ENCODE measurements around the gene CLIP2. TPM values are rescaled to one million over a fixed set of nuclear protein-coding genes. Genes with fewer than 3 reads are reported as not detected.

The CLIP2 gene
- total RNA-seq, 1 donor from 2014 or later: 24.3 TPM

DNA sequence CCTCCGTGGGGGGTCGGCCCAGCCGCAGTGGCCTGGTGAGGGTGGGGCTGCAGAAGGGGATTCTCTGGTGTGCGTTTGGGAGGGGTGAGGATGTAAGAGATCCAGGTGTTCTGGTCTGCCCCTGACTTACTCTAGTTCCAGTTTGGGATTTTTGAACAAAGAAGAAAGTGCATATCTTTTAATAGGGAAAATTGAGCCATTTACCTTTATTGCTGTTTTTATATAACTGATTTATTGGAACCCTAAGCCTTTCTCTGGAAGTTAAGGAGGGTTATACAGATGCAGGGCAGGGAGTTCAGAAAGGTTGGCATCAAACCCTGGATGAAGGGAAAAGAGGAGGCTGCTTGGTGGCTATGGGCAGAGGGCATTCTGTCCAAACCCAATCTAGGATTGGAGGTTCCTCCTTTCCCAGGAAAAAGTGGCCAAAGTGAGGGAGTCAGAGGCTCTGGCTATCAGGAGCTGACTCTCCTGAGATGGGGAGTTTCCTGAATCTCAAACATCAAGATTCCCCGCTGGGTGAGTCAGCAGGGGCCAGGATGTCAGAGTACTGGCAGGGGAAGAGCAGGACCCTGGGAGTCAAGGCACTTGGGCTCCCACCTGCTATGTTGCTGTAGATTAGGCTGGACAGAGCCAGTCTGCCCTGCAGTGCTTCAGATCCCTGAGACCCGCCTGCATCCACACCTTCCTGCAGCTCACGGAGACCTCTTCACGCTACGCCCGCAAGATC lies 67.5 kb downstream of the CLIP2 start:
- intact Hi-C loops (cut with DNase I): no loop called here
- H3K27me3 ChIP-seq: no peaks in the 10 kb centered on the region
- no peak overlapping the region for H3K27ac ChIP-seq
- no peaks in the 10 kb centered on the region for H3K9me3 ChIP-seq
- TF ChIP-seq POLR2A (IDR thresholded peaks at IDR 0.05) (no peak), POLR2AphosphoS5 (IDR thresholded peaks at IDR 0.05; ENCODE audit: insufficient read depth in 1 of 2, low read depth in 1 of 2) (no peak)
- TF ChIP-seq, protein P1, sequence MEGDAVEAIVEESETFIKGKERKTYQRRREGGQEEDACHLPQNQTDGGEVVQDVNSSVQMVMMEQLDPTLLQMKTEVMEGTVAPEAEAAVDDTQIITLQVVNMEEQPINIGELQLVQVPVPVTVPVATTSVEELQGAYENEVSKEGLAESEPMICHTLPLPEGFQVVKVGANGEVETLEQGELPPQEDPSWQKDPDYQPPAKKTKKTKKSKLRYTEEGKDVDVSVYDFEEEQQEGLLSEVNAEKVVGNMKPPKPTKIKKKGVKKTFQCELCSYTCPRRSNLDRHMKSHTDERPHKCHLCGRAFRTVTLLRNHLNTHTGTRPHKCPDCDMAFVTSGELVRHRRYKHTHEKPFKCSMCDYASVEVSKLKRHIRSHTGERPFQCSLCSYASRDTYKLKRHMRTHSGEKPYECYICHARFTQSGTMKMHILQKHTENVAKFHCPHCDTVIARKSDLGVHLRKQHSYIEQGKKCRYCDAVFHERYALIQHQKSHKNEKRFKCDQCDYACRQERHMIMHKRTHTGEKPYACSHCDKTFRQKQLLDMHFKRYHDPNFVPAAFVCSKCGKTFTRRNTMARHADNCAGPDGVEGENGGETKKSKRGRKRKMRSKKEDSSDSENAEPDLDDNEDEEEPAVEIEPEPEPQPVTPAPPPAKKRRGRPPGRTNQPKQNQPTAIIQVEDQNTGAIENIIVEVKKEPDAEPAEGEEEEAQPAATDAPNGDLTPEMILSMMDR (IDR thresholded peaks at IDR 0.05): no peak
- H3K4me3 ChIP-seq: no peak overlapping the region
- H3K36me3 ChIP-seq: peaks cover 0 to 40% of the 10 kb centered on the region in 2 donors
- DNase-seq (ENCODE audit: extremely low spot score in 2 of 2): no peak
- H3K4me1 ChIP-seq: no peaks in the 10 kb centered on the region

DNA sequence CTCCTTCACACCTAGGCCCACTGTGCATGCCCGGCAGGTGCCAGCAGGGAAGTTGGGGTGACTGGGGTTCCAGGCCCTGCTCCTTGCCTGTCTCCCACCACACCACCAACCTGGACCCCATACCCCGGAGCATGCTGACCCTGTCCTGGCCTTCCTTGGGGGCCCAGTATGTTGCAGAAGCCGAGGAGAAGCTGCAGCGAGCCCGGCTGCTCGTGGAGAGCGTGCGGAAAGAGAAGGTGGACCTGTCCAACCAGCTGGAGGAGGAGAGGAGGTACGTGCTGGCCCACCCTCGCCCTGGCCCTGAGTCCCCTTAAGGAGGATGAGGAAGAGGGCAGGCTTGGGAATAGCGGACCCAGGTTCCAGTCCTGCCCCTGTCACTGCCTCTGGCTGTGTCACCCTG lies 70.8 kb downstream of the CLIP2 start:
- Histone ChIP-seq H3K27ac (no peak overlapping the region), H3K4me3 (no peak overlapping the region), H3K27me3 (no peaks in the 10 kb centered on the region), H3K9me3 (no peaks in the 10 kb centered on the region), H3K4me1 (no peaks in the 10 kb centered on the region), H3K36me3 (peaks cover 0 to 32% of the 10 kb centered on the region in 2 donors)
- intact Hi-C loops (cut with DNase I): no loop called here
- no peak for DNase-seq (ENCODE audit: extremely low spot score in 2 of 2)
- TF ChIP-seq, protein P1 (IDR thresholded peaks at IDR 0.05): no peak
- TF ChIP-seq POLR2AphosphoS5 (IDR thresholded peaks at IDR 0.05; ENCODE audit: insufficient read depth in 1 of 2, low read depth in 1 of 2): no peak
- TF ChIP-seq POLR2A (IDR thresholded peaks at IDR 0.05): no peak

DNA sequence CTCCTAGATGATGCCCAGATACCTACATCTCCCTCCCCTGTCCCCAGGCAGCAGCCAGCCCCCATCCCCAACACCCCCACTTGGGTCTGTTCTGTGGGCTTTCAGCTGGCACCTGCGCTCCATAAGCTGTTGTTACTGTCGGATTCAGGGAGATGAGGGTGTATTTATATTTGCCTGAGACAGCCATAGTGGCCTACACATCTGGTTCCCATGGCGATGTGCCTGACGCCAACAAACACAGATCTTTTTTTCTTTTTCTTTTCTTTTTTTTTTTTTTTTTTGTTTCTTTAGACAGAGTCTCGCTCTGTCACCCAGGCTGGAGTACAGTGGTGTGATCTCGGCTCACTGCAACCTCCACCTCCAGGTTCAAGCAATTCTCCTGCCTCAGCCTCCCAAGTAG lies 73.1 kb downstream of the CLIP2 start:
- no peak for DNase-seq (ENCODE audit: extremely low spot score in 2 of 2)
- Histone ChIP-seq H3K9me3 (no peaks in the 10 kb centered on the region), H3K4me1 (peaks cover 6% of the 10 kb centered on the region), H3K4me3 (no peak overlapping the region), H3K36me3 (peaks cover 0 to 18% of the 10 kb centered on the region in 2 donors), H3K27ac (no peak overlapping the region), H3K27me3 (no peaks in the 10 kb centered on the region)
- intact Hi-C loops (cut with DNase I): no loop called here
- TF ChIP-seq, protein P1 (IDR thresholded peaks at IDR 0.05): no peak
- TF ChIP-seq POLR2AphosphoS5 (IDR thresholded peaks at IDR 0.05; ENCODE audit: insufficient read depth in 1 of 2, low read depth in 1 of 2) (no peak), POLR2A (IDR thresholded peaks at IDR 0.05) (no peak)

DNA sequence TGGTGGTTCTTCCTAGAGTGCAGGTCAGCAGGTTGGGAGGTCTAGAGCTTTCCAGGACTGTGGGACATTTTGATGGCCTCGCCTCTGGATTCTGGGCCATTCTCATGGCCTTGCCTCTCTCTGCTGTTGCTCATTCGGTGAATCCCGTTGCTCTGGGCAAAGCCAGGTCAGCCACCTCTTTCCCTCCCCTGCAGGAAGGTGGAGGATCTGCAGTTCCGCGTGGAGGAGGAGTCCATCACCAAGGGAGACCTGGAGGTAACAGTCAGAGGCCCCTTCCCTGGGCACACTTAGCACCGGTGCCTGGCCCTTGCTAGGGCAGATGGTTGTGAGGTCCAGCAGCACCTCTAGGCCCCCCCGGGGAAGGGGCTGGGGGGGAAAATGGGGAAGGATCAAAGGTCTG lies 74.9 kb downstream of the CLIP2 start:
- H3K27me3 ChIP-seq: no peaks in the 10 kb centered on the region
- DNase-seq (ENCODE audit: extremely low spot score in 2 of 2): no peak
- intact Hi-C loops (cut with DNase I): no loop called here
- TF ChIP-seq, protein P1 (IDR thresholded peaks at IDR 0.05): no peak
- H3K27ac ChIP-seq: no peak overlapping the region
- peaks cover 6% of the 10 kb centered on the region for H3K4me1 ChIP-seq
- no peaks in the 10 kb centered on the region for H3K9me3 ChIP-seq
- H3K4me3 ChIP-seq: no peak overlapping the region
- peaks cover 0 to 14% of the 10 kb centered on the region in 2 donors for H3K36me3 ChIP-seq

DNA sequence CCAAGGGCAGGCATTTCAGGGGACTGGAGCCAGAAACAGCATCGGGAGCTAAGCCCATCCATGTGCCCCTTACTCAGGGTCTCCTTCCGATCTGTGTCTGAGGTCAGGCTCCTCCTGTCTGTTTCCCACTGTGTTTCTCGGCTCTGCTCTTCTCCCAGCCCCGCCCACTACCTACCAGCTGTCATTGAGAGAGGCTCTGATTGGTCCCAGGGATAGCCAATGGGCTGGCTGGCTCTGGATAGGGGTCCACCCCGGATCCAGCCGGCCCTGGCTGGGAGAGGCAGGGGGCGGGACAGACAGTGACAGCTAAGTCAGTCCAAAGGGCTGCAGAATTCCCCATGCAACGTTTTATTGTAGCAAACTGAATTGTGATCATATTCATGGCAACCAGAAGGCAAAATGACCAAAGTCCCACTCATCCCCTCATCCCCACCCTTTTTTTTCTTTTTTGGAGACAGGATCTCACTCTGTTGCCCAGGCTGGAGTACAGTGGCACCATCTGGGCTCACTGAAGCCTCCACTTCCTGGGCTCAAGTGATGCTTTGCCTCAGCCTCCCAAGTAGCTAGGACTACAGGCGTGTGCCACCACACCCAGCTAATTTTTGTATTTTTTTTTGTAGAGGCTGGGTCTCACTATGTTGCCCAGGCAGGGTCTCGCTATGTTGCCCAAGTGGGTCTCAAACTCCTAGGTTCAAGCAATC lies 76.3 kb downstream of the CLIP2 start:
- peaks cover 6% of the 10 kb centered on the region for H3K4me1 ChIP-seq
- no peak for DNase-seq (ENCODE audit: extremely low spot score in 2 of 2)
- intact Hi-C loops (cut with DNase I): no loop called here

More for the DNA sequence above, 76.3 kb downstream of the CLIP2 start:
- H3K9me3 ChIP-seq: no peaks in the 10 kb centered on the region
- H3K36me3 ChIP-seq: peaks cover 0 to 4% of the 10 kb centered on the region in 2 donors
- no peak overlapping the region for H3K27ac ChIP-seq
- TF ChIP-seq, protein P1 (IDR thresholded peaks at IDR 0.05): no peak
- TF ChIP-seq POLR2A (IDR thresholded peaks at IDR 0.05): no peak
- H3K27me3 ChIP-seq: no peaks in the 10 kb centered on the region
- H3K4me3 ChIP-seq: no peak overlapping the region

Data from vagina (tissue), 2 donors.